HCT116 (cell line): ENCODE results near the gene ATG12. TPM values are rescaled to one million over a fixed set of nuclear protein-coding genes. Genes with fewer than 3 reads are reported as not detected.

Experiments
- ATAC-seq: fragments of 200-7000 bp; cut with Tn5 transposase; 2 replicates; pipeline ENCODE4 v1.9.1; 2020; ENCODE audit warnings: mild to moderate bottlenecking, moderate library complexity
- BruUV-seq: library from RNA; stranded (reverse); fragments of 400-500 nt; replicated peaks from 2 replicates; lab custom pipeline; 2021; lab: Mats Ljungman, UMichigan
- CTCF ChIA-PET: fragments of 300-600 bp; sonication (Branson Sonifier 250); formaldehyde crosslinking; loops from one replicate; lab custom pipeline; 2021; ENCODE audit warnings: antibody characterized with exemption; lab: Charles Lee
- POLR2A ChIA-PET: fragments of 300-600, 350-600 bp; sonication (Branson Sonifier 250); formaldehyde crosslinking; loops from one replicate; lab custom pipeline; 2021; ENCODE audit warnings: antibody characterized with exemption; lab: Charles Lee
- RAD21 ChIA-PET, 2 experiments: fragments of 300-600 bp; sonication (Branson Sonifier 250); formaldehyde crosslinking; loops; one replicate each; lab custom pipeline; 2023; ENCODE audit warnings: low total read pairs in 2 of 2; ENCODE audit not compliant: uncharacterized antibody in 2 of 2, unreplicated experiment in 2 of 2, low non-redundant PET in 1 of 2; lab: Charles Lee
- DNase-seq: peaks from one replicate; pipeline ENCODE4 v3.0.0-alpha.2; 2010; ENCODE audit warnings: low read depth, low spot score
- H2AFZ ChIP-seq: fragments of 200-600 bp; shearing (Covaris generic), sonication (generic); 2 replicates; pipeline ENCODE4 v1.6.1; 2017; ENCODE audit warnings: low read depth, mixed run types, mixed read lengths, antibody characterized with exemption, low read length; ENCODE audit not compliant: poor library complexity, severe bottlenecking
- H3K27ac ChIP-seq: 2 replicates; pipeline ENCODE4 v1.5.1; 2012; ENCODE audit warnings: low read depth, low read length
- H3K27me3 ChIP-seq: fragments of 200-600 bp; sonication (generic); 2 replicates; pipeline ENCODE4 v1.6.1; 2016; ENCODE audit warnings: mixed run types, low read length, mixed read lengths; ENCODE audit not compliant: insufficient read depth
- H3K36me3 ChIP-seq, 2 experiments: fragments of 200-500 bp in 1 of 2; fragments of 200-600 bp in 1 of 2; sonication (Bioruptor generic) in 1 of 2; sonication (generic) in 1 of 2; 2 replicates each; pipeline versions ENCODE4 v1.5.1 to v1.6.1; 2014 to 2016; ENCODE audit warnings: low read length in 2 of 2, inconsistent platforms in 1 of 2, mixed read lengths in 1 of 2, mixed run types in 1 of 2; ENCODE audit not compliant: insufficient read depth in 2 of 2, control insufficient read depth in 1 of 2
- H3K4me1 ChIP-seq, 2 experiments: fragments of 200-600 bp in 1 of 2; sonication (generic) in 1 of 2; 2 replicates each; pipeline versions ENCODE4 v1.5.1 to v1.6.1; 2012 to 2017; ENCODE audit warnings: low read length in 2 of 2, inconsistent platforms in 1 of 2, mild to moderate bottlenecking in 1 of 2, mixed read lengths in 1 of 2, mixed run types in 1 of 2, moderate library complexity in 1 of 2; ENCODE audit not compliant: insufficient read depth in 2 of 2, control insufficient read depth in 1 of 2
- H3K4me2 ChIP-seq: fragments of 200-600 bp; sonication (generic); 2 replicates; pipeline ENCODE4 v1.6.1; 2017; ENCODE audit warnings: mixed run types, low read length, mixed read lengths
- H3K4me3 ChIP-seq, 2 experiments: fragments of 200-600 bp in 1 of 2; sonication (generic) in 1 of 2; replicated peaks in 1 of 2; 2 replicates each; pipeline ENCODE4 v1.5.1; 2011 to 2016; ENCODE audit warnings: low read length in 2 of 2, control low read depth in 1 of 2, low read depth in 1 of 2, mild to moderate bottlenecking in 1 of 2, mixed read lengths in 1 of 2, mixed run types in 1 of 2
- H3K79me2 ChIP-seq: fragments of 200-600 bp; sonication (generic); 2 replicates; pipeline ENCODE4 v1.6.1; 2017; ENCODE audit warnings: mild to moderate bottlenecking, mixed run types, low read length, moderate library complexity, mixed read lengths; ENCODE audit not compliant: insufficient read depth
- H3K9ac ChIP-seq: fragments of 200-600 bp; sonication (generic); 2 replicates; pipeline ENCODE4 v1.6.1; 2016; ENCODE audit warnings: low read length, mixed read lengths
- H3K9me2 ChIP-seq: fragments of 200-600 bp; sonication (generic), shearing (Covaris generic); 2 replicates; pipeline ENCODE4 v1.6.1; 2017; ENCODE audit warnings: mixed run types, mild to moderate bottlenecking, moderate library complexity; ENCODE audit not compliant: insufficient read depth
- H3K9me3 ChIP-seq, 2 experiments: fragments of 200-500 bp in 1 of 2; fragments of 200-600 bp in 1 of 2; sonication (Bioruptor generic) in 1 of 2; sonication (generic) in 1 of 2; 2 replicates each; pipeline ENCODE4 v1.6.1; 2014 to 2017; ENCODE audit warnings: low read length in 2 of 2, mixed read lengths in 2 of 2, inconsistent platforms in 1 of 2, low read depth in 1 of 2, mild to moderate bottlenecking in 1 of 2, mixed run types in 1 of 2, moderate library complexity in 1 of 2; ENCODE audit not compliant: control insufficient read depth in 1 of 2, insufficient read depth in 1 of 2
- H4K20me1 ChIP-seq: fragments of 200-600 bp; sonication (generic), shearing (Covaris generic); 2 replicates; pipeline ENCODE4 v1.6.1; 2017; ENCODE audit warnings: mixed run types, mild to moderate bottlenecking, moderate library complexity; ENCODE audit not compliant: insufficient read depth
- CBX3 ChIP-seq: IDR thresholded peaks from 2 replicates; pipeline ENCODE4 v1.6.1; 2012; ENCODE audit warnings: low read depth
- EZH2 ChIP-seq: fragments of 200-600 bp; sonication (generic); IDR thresholded peaks from 2 replicates; pipeline ENCODE4 v1.6.1; 2017; ENCODE audit warnings: antibody characterized with exemption, mixed run types
- POLR2A ChIP-seq: IDR thresholded peaks from 2 replicates; pipeline ENCODE4 v1.7.0; 2011; ENCODE audit warnings: borderline replicate concordance; ENCODE audit not compliant: insufficient read depth, insufficient read length; ENCODE audit errors: extremely low read depth
- SIN3A ChIP-seq: IDR thresholded peaks from 2 replicates; pipeline ENCODE4 v1.6.1; 2012; ENCODE audit warnings: low read depth
- SP1 ChIP-seq: IDR thresholded peaks from 2 replicates; pipeline ENCODE4 v1.6.1; 2012; ENCODE audit warnings: low read depth
- intact Hi-C: fragments of 100-400 bp; cut with micrococcal nuclease; formaldehyde crosslinking; loops from 2 replicates; pipeline ENCODE4 v1.10.0; 2022
- total RNA-seq: library from RNA; stranded (reverse); gene quantifications from one replicate; pipeline ENCODE4 v1.2.1, GENCODE V29; 2021; ENCODE audit not compliant: unreplicated experiment
- TF ChIP-seq, protein P1 (sequence below), 3 experiments: fragments of 200-600 bp in 1 of 3; sonication (generic) in 1 of 3; IDR thresholded peaks in 2 of 3; conservative IDR thresholded peaks in 1 of 3; 2 replicates each; pipeline ENCODE4 v1.5.1; 2012 to 2017; ENCODE audit warnings: low read depth in 2 of 3, low read length in 2 of 3, antibody characterized with exemption in 1 of 3, borderline replicate concordance in 1 of 3, control low read depth in 1 of 3, mild to moderate bottlenecking in 1 of 3, mixed read lengths in 1 of 3, mixed run types in 1 of 3, moderate library complexity in 1 of 3; ENCODE audit not compliant: insufficient read depth in 1 of 3
- TF ChIP-seq, protein P2 (sequence below): IDR thresholded peaks from 2 replicates; pipeline ENCODE4 v1.6.1; 2012; ENCODE audit warnings: low read depth

Gene ATG12
- total RNA-seq, 1 experiment from 2014 or later: 270 TPM

- H4K20me1 ChIP-seq: no peaks in the 10 kb centered on the region
Observed at GRCh38 chr5:115850744-115851416, 9.5 kb upstream of the ATG12 start.

More at GRCh38 chr5:115850744-115851416, 9.5 kb upstream of the ATG12 start:
- no peaks in the 10 kb centered on the region for H3K9me2 ChIP-seq
- POLR2A ChIA-PET: no interaction called here
- ATAC-seq: no peak
- H3K4me2 ChIP-seq: peak overlapping the region; percentile 51
- DNase-seq: no peak
- peak overlapping the region; percentile 23; the same call in 1 of the 2 replicates for H3K9ac ChIP-seq
- H3K27me3 ChIP-seq: no peaks in the 10 kb centered on the region
- H2AFZ ChIP-seq: no peak overlapping the region
- peak overlapping the region; percentile 96 for H3K27ac ChIP-seq
- TF ChIP-seq, protein P1, sequence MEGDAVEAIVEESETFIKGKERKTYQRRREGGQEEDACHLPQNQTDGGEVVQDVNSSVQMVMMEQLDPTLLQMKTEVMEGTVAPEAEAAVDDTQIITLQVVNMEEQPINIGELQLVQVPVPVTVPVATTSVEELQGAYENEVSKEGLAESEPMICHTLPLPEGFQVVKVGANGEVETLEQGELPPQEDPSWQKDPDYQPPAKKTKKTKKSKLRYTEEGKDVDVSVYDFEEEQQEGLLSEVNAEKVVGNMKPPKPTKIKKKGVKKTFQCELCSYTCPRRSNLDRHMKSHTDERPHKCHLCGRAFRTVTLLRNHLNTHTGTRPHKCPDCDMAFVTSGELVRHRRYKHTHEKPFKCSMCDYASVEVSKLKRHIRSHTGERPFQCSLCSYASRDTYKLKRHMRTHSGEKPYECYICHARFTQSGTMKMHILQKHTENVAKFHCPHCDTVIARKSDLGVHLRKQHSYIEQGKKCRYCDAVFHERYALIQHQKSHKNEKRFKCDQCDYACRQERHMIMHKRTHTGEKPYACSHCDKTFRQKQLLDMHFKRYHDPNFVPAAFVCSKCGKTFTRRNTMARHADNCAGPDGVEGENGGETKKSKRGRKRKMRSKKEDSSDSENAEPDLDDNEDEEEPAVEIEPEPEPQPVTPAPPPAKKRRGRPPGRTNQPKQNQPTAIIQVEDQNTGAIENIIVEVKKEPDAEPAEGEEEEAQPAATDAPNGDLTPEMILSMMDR (IDR thresholded peaks at IDR 0.05 in 2 of 3, conservative IDR thresholded peaks at IDR 0.05 in 1 of 3; ENCODE audit: borderline replicate concordance in 1 of 3, insufficient read depth in 1 of 3, low read depth in 2 of 3, low read length in 2 of 3): no peak
- TF ChIP-seq CBX3: no peak
- no peak for TF ChIP-seq POLR2A
- TF ChIP-seq, protein P2, sequence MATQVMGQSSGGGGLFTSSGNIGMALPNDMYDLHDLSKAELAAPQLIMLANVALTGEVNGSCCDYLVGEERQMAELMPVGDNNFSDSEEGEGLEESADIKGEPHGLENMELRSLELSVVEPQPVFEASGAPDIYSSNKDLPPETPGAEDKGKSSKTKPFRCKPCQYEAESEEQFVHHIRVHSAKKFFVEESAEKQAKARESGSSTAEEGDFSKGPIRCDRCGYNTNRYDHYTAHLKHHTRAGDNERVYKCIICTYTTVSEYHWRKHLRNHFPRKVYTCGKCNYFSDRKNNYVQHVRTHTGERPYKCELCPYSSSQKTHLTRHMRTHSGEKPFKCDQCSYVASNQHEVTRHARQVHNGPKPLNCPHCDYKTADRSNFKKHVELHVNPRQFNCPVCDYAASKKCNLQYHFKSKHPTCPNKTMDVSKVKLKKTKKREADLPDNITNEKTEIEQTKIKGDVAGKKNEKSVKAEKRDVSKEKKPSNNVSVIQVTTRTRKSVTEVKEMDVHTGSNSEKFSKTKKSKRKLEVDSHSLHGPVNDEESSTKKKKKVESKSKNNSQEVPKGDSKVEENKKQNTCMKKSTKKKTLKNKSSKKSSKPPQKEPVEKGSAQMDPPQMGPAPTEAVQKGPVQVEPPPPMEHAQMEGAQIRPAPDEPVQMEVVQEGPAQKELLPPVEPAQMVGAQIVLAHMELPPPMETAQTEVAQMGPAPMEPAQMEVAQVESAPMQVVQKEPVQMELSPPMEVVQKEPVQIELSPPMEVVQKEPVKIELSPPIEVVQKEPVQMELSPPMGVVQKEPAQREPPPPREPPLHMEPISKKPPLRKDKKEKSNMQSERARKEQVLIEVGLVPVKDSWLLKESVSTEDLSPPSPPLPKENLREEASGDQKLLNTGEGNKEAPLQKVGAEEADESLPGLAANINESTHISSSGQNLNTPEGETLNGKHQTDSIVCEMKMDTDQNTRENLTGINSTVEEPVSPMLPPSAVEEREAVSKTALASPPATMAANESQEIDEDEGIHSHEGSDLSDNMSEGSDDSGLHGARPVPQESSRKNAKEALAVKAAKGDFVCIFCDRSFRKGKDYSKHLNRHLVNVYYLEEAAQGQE: no peak
- TF ChIP-seq SP1: 0 out of 2 replicates have a peak, but pooled peaks have one; percentile 9
- TF ChIP-seq SIN3A: no peak
- TF ChIP-seq EZH2: no peak
- CTCF ChIA-PET: no interaction called here
- no peaks in the 10 kb centered on the region for H3K9me3 ChIP-seq
- RAD21 ChIA-PET: no interaction called here
- peaks cover 0 to 5% of the 10 kb centered on the region in 2 experiments; a peak in 2 of 4 replicates for H3K36me3 ChIP-seq
- 0 out of 4 replicates have a peak overlapping the region, but pooled peaks of 1 of the 2 experiments have one; percentile 3 for H3K4me3 ChIP-seq
- intact Hi-C loops: no loop called here
- peaks cover 100% of the 10 kb centered on the region for H3K79me2 ChIP-seq
- peaks cover 87 to 99% of the 10 kb centered on the region in 2 experiments for H3K4me1 ChIP-seq
- BruUV-seq: no TSS peak
